Kidney capillary endothelial cell (primary cell): ENCODE data around the gene SDCCAG8.
A peak's percentile ranks its signal among the peaks of the same experiment; 100 is the strongest.
"Not testable (repeated sequence)": the region's sequence is repeated elsewhere in the genome, so short reads cannot be mapped to it uniquely, and the experiment has no call there.

Experiments
- DNase-seq: peaks from one replicate; pipeline ENCODE4 v3.0.0-alpha.2; 2018; ENCODE audit warnings: low spot score

Gene SDCCAG8

GRCh38 chr1:243255791-243256512 is at the start of gene SDCCAG8:
SDCCAG8 (plus strand) TSS chr1:243256041; CDS start chr1:243256174, 133 bp downstream.
- DNase-seq, result peak; percentile 100

DNA sequence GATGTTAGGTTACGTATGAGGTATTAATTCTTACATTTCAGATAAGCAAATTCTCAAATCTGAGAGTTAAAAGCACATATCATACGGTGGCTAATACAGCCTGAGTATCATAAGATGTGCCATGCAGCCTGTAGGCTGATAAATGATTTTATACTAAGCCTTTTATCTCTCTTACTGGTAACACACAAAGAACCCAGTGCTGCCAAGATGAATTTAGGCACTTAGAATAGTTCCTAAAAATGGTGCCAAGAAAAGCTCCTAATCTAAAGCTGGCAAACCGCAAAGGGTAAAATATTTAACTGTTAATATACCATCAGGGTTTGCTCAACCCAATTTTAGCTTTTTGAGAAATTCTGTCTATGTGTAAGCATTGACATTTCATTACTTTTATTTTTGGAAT is 43.9 kb upstream of the SDCCAG8 start:
- DNase-seq, result not testable (repeated sequence)

- DNase-seq, result no peak
These were observed 42.6 kb upstream of the SDCCAG8 start for GRCh38 chr1:243213045-243213787.

- not testable (repeated sequence) for DNase-seq
These were observed 40.5 kb upstream of the SDCCAG8 start for GRCh38 chr1:243215276-243215875.

- no peak for DNase-seq
These were observed 39.1 kb upstream of the SDCCAG8 start for GRCh38 chr1:243216741-243217140.

- no peak for DNase-seq
These were observed 38.5 kb upstream of the SDCCAG8 start for GRCh38 chr1:243217349-243217748.

DNA sequence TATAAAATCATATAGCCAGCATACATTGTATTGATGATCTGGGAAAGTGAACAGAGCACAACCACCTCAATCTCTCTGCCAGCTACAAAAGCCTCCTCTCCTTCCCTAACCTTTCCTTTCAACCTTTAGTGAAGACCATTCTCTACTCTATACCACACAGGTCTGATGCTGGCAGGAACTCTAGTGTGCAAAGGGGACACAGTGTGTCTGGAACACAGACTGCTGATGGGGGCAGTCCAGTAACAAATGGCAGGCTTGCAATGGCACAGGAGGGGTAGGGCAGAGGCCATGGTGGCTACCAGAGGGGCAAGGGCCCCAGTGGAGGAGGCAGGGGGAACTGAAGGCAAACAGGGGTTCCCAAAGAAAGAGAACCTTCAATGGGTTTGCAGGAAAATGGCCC is 37.8 kb upstream of the SDCCAG8 start:
- no peak for DNase-seq

DNA sequence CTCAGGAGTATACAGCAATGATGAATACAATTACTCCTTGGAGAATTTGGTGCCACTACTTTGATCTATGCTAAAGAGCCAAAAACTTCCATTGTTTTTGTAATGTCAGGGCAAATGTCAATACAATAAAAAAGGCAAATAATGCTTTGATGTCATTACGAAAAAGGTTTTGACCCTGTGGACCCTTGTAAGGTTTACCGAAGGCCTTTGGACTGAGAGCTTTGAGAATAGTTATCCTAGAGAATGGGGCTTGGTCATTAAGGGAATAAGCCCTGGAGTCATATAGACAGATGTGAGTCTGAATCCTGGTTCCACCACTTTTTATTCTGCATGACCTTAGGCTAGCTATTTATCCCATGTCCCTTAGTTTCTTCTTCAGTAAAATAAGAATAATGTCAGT is 28.2 kb upstream of the SDCCAG8 start:
- no peak for DNase-seq

- no peak for DNase-seq
These were observed 26.3 kb upstream of the SDCCAG8 start for GRCh38 chr1:243229526-243229925.

GRCh38 chr1:243230914-243231313 is 24.9 kb upstream of the SDCCAG8 start:
- DNase-seq, result no peak

- DNase-seq, result no peak
These were observed 21.9 kb upstream of the SDCCAG8 start for GRCh38 chr1:243233908-243234307.

- no peak for DNase-seq
These were observed 20.7 kb upstream of the SDCCAG8 start for GRCh38 chr1:243234978-243235647.

DNA sequence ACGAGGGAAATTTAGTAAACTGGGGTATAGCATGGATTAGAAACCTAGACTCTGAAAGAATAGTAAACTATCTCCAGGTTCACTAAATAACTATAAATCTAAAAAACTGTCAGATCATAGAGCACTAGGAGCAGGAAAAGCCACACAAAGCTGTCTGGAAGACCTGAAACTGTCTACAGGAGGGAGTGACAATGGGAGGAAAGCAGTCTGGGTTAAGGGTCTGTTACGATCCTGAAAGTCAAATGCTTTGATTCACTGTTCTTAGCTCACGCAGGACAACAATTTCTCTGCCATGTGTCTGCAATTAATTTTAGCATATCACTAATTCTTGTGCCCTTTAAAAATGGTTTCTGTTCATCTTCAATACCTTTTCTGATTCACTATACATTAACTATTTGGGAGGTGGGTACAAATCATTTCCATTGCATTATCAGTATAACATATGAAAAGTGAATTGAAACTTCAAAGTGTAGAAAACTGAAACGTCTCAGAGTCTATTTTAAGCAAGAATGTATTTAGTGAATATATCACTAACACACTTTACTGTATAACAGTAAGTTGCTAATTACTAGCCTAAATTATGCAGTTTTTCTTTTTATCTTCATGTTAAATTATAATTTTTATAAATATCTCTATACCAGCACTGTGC is 19.1 kb upstream of the SDCCAG8 start:
- no peak for DNase-seq

GRCh38 chr1:243244432-243244841 is 11.4 kb upstream of the SDCCAG8 start:
- no peak for DNase-seq

- DNase-seq, result no peak
These were observed 8.9 kb upstream of the SDCCAG8 start for GRCh38 chr1:243246916-243247315.

DNA sequence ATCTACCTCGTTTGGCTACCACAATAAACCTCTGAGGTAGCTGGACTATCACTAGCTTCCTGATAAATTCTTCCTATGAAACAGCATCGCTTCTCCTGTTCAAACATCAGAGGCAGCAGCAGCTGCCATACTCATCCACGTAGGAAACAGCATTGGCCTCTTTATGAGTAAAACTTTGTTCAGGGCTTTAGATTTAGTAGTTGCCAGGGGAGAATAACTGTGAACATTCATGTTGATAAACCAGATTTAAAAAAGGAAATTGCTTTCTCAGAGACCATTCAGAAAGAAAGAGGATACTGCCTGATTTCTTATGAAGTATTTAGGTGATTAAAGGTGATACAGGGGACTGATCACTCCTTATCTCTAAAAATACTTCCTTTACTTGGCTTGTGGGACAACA is 7.9 kb upstream of the SDCCAG8 start:
- DNase-seq, result no peak

- DNase-seq, result no peak
These were observed 6.6 kb upstream of the SDCCAG8 start for GRCh38 chr1:243249214-243249613.

GRCh38 chr1:243250102-243250501 is 5.7 kb upstream of the SDCCAG8 start:
- DNase-seq, result no peak

DNA sequence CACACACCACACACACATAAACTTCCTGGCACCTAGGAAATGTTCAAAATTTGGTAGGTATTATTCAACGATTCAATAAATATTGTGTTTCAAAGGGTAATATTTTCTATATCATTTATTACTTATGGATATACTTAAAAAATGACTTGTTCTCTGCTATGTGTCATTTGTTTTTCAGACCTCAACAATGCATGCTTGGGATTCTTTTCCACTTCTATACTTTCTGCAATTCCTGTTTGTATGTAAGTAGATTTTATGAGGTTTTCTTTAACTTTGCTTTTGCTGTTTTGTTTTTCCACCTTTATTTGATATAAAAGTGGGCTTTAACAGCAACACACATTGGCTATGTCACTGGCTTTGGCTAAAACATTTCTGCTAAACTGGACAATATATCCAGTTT is 4.3 kb upstream of the SDCCAG8 start:
- no peak for DNase-seq

DNA sequence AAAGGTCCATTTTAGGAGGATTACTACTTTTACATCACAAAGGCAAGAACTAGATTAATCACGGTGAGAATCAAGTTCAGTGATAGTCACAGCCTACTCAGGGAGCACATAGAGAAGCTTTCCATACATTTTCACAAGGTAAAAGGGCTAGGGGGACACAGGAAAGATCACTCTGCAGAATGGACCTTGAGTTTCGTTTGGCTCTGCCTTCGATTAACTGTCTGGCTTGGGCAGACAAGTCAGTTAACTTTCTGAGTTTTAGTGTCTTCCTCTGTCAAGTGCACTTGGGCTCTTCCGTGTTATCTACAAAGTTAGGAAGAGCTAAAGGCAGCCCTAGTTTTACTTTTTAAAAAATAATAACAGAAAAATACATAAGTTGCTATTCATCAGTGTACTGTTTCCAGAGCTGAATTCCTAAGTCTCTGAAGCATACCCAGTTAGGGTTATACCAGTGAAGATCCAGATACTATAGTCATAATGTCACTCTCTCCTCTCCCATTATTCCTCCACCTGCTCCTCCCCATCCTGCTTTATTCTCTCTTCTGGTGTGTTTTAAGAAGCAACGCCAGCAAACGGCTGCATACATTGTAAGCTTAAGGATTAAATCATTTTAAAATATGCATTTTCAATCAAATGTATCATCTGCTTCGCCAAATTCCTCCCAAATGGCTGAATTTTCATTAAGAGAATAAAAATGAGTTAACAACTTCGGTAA is 2.5 kb upstream of the SDCCAG8 start:
- DNase-seq, result no peak

DNA sequence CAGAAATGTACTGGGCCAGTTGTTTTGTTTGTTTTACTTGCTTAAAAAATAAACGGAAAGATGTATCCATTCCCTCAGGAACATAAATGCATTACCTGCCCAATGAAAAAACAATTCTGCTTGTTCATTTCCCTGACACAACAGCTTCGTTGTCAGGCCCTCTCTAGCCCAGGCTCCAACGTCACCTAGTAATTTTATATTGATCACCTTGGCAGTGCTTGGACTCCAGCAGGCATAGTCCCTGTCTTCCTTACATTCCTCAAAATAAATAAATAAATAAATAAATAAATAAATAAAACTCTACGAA is 2.0 kb upstream of the SDCCAG8 start:
- no peak for DNase-seq
